GM18499 (cell line): ENCODE results near the gene KLKB1.
"Not testable (repeated sequence)": the region's sequence is repeated elsewhere in the genome, so short reads cannot be mapped to it uniquely, and the experiment has no call there.

Experiments
- ATAC-seq: cut with Tn5 transposase; IDR thresholded peaks from one replicate; pipeline ENCODE4 v1.9.1; 2021; ENCODE audit warnings: moderate number of reproducible peaks; ENCODE audit not compliant: insufficient read depth, unreplicated experiment

KLKB1 gene

GRCh38 chr4:186226521-186227189, 652 bp upstream of the KLKB1 start:
- ATAC-seq, result no peak

- ATAC-seq, result no peak
Observed at GRCh38 chr4:186227744-186228513, 622 bp downstream of the KLKB1 start.

GRCh38 chr4:186228514-186228894, 1.2 kb downstream of the KLKB1 start:
- ATAC-seq, result no peak

GRCh38 chr4:186234367-186234766, 7.1 kb downstream of the KLKB1 start:
- no peak for ATAC-seq

- no peak for ATAC-seq
Observed at GRCh38 chr4:186236126-186236525, 8.8 kb downstream of the KLKB1 start.

GRCh38 chr4:186240452-186240847, 13.1 kb downstream of the KLKB1 start:
- no peak for ATAC-seq

- no peak for ATAC-seq
Observed at GRCh38 chr4:186240848-186241491, 13.7 kb downstream of the KLKB1 start.

- no peak for ATAC-seq
Observed at GRCh38 chr4:186241616-186242015, 14.3 kb downstream of the KLKB1 start.

- not testable (repeated sequence) for ATAC-seq
Observed at GRCh38 chr4:186242031-186242430, 14.7 kb downstream of the KLKB1 start.

- ATAC-seq, result no peak
Observed at GRCh38 chr4:186243331-186243730, 16.0 kb downstream of the KLKB1 start.

- ATAC-seq, result no peak
Observed at GRCh38 chr4:186244835-186245234, 17.5 kb downstream of the KLKB1 start.

- ATAC-seq, result not testable (repeated sequence)
Observed at GRCh38 chr4:186247062-186247752, 19.9 kb downstream of the KLKB1 start.

GRCh38 chr4:186248643-186249042, 21.3 kb downstream of the KLKB1 start:
- no peak for ATAC-seq

GRCh38 chr4:186249785-186250754, 22.8 kb downstream of the KLKB1 start:
- no peak for ATAC-seq

- ATAC-seq, result no peak
Observed at GRCh38 chr4:186250760-186251159, 23.5 kb downstream of the KLKB1 start.

- ATAC-seq, result no peak
Observed at GRCh38 chr4:186255122-186255521, 27.8 kb downstream of the KLKB1 start.

GRCh38 chr4:186258216-186258811, 31.0 kb downstream of the KLKB1 start:
- no peak for ATAC-seq

GRCh38 chr4:186260117-186260503, 32.8 kb downstream of the KLKB1 start:
- no peak for ATAC-seq
